GM21717 (cell line): ENCODE measurements around the gene CLDN34.
A peak's percentile ranks its signal among the peaks of the same experiment; 100 is the strongest.

Source experiments
- ATAC-seq: cut with Tn5 transposase; IDR thresholded peaks from one replicate; pipeline ENCODE4 v1.9.1; 2021; ENCODE audit warnings: mild to moderate bottlenecking, moderate library complexity; ENCODE audit not compliant: unreplicated experiment

Gene CLDN34

DNA sequence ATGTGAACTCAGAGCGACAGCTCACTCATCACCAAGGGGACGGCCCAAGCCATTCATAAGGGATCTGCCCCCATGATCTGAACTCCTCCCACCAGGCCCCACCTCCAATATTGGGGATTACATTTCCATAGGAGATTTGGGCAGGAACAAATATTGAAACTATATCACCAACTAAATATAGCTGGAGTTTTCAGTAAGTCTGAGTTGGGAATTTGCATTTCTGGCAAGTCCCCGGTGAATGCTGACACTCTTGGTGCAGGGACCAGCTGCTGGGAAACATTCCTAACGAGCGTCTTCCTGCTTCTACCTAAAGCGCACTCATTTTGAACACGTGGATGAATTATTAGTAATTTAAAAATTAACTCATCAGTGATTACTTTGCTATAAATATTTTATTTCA lies 13.2 kb downstream of the CLDN34 start:
- ATAC-seq = no peak

DNA sequence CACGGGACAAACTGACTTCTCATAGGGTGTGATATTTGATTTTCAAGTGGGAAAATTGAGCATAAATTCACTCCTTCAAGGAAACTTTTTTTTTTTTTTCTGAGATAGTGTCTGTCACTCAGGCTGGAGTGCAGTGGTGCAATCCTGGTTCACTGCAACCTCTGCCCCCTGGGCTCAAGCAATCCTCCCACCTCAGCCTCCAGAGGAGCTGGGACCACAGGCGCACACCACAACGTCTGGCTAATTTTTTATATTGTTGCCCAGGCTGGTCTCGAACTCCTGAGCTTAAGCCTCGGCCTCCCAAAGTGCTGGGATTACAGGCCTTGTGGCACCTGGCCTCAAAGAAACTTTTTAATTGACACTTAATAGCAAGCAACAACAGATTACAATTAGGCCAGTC lies 13.8 kb downstream of the CLDN34 start:
- ATAC-seq = no peak

DNA sequence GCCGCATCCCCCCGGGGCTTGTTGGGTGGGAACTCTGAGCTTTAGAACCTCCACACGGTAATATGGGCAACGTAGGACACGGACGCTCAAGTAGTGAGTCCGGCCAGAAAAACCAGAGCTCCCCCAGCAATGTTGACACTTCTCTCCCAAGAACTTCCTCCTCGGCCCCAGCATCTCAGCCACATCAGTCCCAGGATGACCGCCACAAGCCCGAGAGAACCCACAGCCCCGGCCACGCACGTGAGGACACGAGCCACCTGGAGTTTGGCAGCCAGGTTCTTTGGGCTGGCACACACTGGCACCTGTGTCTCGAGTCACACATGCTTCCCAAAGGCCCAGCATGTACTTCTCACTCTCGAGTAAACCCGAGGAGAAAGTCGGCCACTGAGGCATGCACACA lies 16.3 kb downstream of the CLDN34 start:
- no peak for ATAC-seq

DNA sequence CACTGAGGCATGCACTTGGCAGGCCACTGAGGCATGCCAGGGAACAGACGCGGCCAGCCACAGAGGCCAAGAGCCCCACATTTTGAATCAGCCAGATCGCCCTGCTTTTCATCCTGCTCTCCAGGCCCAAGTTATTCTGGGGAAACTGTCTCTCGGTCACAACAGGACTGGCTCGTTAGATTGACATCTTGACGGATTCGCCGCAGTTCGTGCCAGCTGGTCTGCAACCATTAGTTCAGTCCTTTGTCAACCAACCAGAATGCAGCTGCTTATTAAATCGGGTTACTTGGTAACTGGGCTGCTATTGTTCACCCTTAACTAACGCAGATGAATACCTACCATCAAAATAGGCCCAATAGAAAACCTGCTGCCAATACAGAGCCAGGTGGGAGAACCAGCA lies 16.7 kb downstream of the CLDN34 start:
- no peak for ATAC-seq

DNA sequence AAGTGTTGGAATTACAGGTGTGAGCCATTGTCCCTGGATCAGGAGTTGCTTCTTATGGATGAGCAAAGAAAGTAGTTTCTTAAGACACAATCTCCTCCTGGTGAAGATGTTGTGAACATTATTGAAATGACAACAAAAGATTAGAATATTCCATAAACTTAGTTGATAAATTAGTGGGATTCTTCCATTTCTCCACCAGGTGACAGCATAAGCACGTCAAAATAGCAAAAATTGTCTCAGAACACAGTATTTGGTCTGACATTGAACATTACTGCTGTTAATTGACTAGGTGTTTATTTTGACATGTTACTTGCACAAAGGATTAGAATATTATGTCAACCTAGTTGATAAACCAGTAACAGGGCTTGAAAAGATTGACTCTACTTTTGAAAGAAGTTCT lies 21.6 kb downstream of the CLDN34 start:
- ATAC-seq = no peak

DNA sequence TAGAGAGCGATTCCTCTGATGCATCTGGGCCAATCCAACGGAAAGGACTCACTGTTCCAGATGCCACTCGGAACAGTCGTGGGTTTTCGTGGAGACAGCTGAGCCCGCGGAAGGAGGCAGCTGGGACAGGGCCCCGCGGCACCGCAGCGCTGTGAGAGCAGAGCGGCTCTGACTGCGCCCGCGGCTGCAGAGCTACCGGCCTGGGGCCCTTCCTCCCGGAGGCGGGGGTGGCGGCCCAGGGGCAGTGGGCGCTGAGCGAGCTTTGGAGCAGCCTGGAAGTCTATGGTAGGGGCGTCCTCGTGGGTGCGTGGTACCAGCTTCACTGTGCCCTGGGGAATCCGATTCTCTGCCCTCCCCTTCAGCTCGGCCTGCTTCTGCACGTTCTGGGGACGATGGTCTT lies 24.9 kb downstream of the CLDN34 start:
- ATAC-seq = no peak

DNA sequence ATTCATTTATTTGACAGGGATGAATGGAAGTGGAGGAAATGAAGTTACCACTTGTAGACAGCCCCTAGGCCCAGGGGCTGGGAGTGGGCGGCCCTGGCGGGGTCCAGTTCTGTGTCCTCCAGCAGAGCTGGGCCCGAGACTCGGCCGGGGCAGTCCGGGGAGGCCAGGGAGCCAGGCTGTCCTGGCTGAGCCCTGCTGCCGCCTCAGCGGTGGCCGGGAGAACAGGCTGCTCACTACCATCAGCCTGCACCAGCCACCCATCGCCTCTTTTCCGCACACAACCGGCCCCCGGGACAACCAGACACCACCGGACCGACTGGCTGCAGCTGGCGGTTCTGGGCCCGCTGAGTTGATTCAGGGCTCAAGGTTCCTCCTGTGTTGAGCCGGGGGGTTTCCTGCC lies 25.6 kb downstream of the CLDN34 start:
- ATAC-seq = no peak

DNA sequence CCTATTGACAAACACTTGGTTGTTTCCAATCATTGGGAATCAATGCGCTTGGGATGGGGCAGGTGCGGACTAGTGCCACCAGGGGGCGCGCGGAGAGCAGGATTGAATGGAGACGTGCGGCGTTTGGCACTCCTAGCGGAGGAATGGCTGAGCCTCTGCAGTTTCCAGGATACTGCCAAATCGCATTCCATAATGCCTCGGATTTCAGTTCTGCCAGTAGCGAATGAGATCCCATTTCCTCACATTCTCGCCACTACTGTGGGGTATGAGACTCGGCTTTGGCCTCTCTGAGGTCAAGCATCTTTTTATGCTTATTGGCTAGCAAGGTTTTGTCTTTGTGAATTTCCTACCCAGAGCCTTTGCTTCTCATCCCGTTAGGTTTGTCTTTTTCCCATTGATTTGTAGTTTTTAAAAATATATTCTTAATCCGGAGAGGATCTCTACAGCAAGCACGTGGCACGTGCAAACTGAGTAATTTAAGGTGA lies 28.7 kb downstream of the CLDN34 start:
- ATAC-seq = peak; percentile 89

DNA sequence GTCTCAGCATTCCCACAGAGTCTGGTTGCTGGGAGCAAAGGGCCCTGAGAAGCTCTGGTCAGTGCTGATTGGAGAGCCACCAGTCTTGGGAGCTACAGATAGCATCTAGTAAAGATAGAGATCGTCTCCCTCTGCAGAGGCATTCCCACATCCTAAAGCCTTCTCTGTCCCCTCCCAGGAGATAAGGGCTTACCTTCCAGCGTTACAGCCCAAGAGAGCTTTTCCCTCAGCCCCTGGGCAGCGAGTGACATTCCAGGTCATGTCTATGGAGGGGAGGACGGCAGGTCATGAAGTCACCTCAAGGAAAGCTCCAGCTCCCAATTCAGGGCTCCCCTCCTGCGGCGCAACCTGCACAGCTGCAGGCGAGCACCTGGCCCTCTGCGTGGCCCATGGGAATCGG lies 29.9 kb downstream of the CLDN34 start:
- no peak for ATAC-seq

DNA sequence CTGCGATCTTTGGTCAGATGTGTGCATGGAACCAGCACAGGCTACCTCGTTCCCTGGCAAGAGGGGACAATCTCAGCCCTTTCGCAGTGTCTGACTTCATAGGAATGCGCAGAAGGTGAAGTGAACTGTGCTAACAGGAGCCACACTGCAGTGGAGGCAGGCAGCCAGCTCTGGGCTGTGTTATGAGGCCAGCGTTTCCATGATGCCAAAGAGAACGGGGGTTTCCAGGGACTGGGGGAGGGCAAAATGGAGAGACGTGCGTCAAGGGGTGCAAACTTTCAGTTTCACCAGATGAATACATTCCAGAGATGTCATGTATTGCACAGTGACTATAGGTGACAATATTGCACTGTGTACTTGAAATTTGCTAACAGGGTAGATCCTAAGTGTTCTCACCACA lies 30.4 kb downstream of the CLDN34 start:
- peak; percentile 55 for ATAC-seq

DNA sequence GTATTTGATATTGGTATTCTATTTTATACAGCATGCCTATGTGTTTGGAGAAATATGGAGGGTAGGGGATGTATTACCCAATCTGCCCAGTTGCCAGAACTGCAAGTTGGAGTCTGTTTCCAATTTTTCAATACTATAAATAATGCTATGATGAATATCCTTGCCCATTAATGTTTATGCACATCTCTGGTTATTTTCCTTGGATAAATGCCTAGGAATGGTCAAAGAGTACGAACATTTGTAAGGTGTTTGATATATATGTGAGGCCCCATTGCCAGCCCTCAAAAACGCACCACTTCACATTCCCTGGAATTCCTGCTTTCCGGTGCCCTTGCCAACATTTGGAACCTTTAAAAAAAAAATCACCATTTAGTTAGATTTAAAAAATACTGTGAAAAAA lies 34.3 kb downstream of the CLDN34 start:
- no peak for ATAC-seq

DNA sequence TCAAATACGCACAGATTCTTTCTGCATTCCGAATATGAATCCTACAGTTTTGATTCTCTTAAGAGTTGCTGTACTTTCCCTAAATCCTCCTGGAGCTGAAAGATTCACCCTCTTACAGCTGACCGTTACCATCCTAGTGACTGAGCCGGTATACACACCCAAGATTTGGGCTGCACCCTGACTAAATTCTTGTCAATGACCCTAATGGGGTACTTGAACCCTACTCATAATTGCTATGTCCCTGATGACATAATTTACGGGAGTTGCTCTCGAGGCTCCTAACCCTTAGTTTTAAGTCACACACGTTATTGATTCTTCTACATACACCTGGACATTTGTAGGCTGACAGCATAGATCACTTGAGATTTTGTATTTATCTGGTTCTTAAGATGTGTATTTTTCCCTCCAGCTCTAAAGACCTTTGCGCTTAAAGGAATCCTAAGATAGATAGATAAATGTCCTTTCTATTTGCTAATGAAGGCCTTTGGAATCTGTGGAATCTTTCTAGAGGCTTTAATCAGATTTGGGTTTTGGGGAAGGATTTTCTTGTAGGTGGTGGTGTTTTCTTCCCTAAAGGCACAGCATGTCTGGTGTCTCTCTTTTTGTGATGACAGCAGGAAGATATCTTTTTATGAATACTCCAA lies 37.8 kb downstream of the CLDN34 start:
- no peak for ATAC-seq

DNA sequence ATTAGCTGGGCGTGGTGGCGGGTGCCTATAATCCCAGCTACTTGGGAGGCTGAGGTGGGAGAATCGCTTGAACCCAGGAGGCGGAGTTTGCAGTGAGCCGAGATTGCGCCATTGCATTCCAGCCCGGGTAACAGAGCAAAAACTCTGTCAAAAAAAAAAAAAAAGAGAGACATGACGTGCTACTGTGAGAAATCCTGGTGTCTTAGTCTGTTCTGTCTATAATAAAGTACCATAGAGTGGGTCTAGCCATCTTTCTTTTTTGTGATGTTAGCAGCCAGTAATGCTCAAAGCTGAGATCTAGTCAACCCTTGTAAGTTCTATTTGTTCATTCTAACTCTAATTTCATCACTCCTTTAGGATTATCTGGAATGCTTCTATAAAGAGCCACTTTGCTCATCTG lies 38.9 kb downstream of the CLDN34 start:
- no peak for ATAC-seq

DNA sequence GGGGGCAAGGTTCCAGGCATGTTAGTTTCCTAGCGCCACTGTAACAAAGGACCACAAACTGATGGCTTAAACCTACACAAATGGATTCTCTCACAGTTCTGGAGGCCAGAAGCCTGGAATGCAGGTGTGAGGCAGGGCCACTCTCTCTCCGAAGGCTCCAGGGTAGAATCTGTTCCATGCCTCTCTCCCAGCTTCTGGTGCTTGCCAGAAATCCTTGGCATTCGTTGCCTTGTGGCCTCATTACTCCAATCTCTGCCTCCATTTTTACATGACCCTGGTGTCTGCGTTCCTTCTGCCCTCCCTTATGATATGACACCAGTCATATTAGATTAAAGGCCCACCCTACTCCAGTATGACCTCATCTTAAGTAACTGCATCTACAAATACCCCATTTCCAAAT lies 39.6 kb downstream of the CLDN34 start:
- no peak for ATAC-seq

DNA sequence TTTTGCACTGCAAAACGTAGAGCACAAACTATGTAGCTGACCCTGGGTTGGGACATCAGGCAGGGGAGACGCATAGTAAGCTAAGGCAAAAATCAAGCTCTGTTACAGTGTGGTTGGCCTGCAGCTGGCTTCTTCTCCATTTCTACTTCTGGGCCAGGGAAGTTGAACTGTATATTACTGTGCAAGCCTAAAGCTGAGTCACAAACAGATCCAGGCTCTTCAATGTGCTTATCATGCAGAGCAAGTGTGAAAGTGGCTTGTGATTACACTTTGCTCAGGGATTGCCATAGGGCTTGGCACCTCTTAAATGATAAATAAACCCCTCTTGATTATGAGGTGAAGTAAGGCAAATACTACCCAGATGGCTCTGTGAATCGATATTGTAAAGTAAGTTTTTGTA lies 40.5 kb downstream of the CLDN34 start:
- no peak for ATAC-seq

DNA sequence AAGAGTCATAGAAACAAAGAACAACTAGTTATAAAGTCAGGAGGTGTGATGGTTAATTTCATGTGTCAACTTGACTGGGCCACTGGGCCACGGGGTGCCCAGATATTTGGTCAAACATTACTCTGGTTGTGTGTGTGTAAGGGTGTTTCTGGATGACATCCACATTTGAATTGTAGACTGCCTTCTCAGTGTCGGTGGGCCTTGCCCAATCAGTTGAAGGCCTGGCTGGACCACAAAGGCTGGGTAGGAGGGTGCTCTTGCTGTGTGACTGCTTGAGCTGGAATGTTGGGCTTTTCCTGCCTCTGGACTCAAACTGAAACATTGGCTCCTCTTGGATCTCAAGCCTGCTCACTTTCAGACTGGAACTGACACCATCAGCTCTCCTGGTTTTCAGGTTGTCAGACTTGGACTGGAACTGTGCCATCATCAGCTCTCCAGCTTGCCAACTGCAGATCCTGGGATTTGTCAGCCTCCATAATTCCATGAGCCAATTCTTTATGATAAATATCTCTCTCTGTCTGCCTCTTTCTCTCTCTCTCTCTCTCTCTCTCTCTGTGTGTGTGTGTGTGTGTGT lies 41.4 kb downstream of the CLDN34 start:
- ATAC-seq = no peak

DNA sequence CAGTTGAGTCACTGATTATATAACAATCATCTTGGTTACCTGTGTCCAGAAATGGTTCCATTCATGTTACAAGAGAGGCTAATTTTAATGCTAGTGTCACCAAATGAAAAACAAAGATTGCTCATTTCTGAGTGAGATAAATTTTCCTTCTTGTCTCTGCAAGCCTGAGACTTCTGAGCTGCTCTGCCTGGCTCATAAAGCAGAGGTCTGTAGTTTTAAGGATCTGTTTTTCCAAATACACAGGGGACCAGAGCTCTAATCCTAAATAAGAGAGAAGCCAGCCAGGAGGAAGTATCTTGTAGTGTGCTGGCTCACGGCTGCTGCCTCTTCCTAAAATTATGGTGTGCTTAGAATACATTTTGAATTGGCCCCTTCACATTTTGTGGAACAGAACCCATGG lies 42.6 kb downstream of the CLDN34 start:
- ATAC-seq = no peak

DNA sequence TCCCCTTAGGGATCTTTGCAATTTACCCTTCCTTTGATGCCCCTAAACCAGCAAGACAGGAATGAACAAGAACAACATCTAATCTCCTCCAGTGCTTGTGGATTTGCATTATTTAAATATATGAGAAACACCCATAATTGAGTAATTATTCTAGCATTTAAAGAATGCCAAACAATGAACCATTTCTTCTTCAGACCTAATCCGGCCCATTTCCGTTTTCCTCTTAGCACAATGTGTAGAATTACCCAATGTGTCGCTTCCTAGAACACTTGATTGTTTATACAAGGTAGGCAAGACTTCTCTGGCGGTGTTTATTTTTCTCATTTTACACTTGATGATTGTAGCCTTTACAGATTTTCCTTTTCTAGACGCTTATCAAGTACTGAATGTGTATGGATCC lies 43.5 kb downstream of the CLDN34 start:
- no peak for ATAC-seq

DNA sequence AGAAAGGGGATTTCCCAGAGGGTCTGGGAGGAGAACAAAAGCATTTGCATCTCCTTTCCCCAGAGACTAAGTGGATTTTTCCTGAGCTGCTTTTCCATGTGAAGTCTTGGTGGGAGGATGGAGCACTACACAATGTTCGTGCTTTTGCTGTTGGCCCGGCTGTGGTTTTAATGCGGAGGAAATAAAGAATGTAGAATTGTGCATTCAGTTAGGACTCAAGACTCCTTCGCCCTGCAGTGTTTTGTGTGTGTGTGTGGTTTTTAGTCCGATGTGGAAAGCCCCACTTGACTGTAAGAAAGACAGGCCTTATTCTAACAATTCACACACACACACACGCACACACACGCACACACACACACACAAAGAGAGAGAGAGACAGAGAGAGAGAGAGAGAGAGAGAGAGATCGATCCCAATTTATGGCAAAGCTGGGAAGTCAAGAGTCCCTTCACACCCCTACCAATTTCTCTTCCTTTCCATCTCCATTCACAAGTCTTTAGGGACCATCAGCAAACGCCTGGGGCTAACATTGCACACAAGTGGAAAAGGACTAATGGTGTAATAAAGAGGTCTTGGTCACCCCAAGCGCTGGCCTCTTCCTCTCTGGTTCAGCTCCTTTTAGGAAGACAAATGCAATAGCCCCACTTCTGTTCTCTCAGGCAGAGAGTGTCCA lies 44.2 kb downstream of the CLDN34 start:
- no peak for ATAC-seq

DNA sequence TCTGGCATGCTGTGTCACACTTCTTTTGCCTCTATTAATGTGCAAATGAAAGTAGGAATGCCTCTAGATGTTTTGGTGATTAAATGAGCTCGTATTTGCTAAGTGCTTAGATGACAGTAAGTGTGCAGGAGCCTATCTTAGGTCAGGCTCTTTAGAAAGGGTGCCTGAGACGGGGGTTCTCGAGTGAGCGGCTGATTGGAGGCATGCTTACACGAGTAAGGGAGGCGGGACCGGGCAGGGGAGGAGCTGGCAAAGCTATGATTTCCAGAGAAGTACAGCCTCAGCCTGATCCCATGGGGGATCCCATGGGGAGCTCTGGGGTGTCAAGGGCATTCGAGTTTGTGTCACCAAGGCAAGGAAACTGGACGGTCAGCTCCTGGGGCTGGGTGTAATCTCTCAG lies 44.8 kb downstream of the CLDN34 start:
- no peak for ATAC-seq

DNA sequence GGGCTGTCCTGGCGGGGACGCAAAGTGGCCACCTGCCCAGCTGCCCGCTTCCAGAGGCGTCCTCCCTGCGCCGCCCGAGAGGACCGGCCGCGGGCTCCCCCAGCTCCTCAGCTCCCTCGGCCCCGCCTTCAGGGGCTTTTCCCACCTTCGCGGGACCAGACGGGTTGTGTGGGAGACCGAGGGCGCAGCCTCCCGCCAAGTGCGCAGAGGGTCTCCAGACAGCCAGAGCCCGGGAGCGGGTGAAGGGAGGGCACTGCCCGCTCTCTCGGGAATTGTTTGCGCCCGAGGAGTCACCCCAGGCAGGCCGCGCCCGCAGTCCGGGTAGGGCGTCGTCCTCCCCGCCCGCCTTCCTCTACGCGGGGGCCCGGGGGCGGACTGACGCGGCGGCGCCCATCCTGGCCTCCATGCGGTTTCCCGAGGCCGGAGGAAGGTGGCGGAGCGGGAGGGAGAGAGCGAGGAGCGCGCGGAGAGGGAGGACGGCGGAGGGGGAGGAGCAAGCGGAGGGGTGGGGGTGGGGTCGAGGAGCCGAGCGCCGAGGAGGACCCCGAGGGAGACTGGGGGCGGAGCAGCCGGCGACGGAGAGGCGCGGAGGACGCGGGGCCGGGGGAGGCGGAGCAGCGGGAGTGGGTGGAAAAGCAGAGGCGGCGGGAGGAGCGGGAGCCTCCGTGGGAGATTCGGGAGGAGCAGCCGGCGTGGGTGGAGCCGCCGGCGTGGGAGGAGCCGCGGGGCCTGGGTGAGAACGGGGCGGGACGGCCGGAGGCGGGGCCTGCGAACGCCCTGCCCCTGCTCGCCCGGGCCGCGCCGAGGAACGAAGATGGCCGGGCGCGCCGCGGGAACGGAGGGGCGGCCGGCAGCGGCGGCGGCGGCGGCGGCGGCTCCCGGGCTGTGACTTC lies 47.5 kb downstream of the CLDN34 start:
- peak; percentile 87 for ATAC-seq

DNA sequence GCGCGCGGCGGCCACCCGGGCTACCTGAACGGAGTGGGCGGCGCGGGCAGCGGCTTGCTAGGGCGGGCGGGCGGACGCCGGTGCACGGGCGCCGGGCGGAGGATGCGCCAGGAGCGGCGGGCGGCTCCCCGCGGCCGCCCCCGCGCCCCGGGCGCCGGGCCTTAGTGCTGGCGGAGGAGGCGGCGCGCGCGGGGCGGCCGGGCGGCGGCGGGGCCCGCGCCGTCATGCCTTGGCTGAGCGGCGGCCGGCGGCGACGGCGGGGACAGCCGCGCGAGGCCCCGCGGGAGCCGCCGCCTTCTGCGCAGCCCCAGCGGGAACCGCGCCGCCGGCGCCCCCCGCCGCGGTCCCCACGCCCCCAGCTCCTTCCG lies 48.2 kb downstream of the CLDN34 start:
- peak; percentile 25 for ATAC-seq
